K562 (cell line): Measurements from ENCODE around the gene RNASET2. TPM values are rescaled to one million over a fixed set of nuclear protein-coding genes. Genes with fewer than 3 reads are reported as not detected.
A peak's percentile ranks its signal among the peaks of the same experiment; 100 is the strongest.

Source experiments
- ATAC-seq: fragments of 200-7000 bp; cut with Tn5 transposase; 3 replicates; pipeline ENCODE4 v1.9.1; 2020; ENCODE audit warnings: moderate library complexity
- BruUV-seq: library from RNA; stranded (reverse); fragments of 400-500 nt; replicated peaks from 2 replicates; lab custom pipeline; 2021; lab: Mats Ljungman, UMichigan
- CTCF ChIA-PET: fragments of 300-600 bp; formaldehyde crosslinking; extraction: SDS; loops from one replicate; lab custom pipeline; 2021; ENCODE audit warnings: low intra/inter-chr PET ratio; lab: Yijun Ruan, JAX
- POLR2A ChIA-PET: fragments of 300-600, 350-650 bp; sonication (Branson Sonifier 250); formaldehyde crosslinking; extraction: SDS; loops from one replicate; lab custom pipeline; 2021; ENCODE audit warnings: antibody characterized with exemption, inconsistent platforms; lab: Yijun Ruan, JAX
- DNase-seq, 4 experiments: peaks; one replicate each; pipeline versions ENCODE4 v3.0.0 to v3.0.0-alpha.2; 2011 to 2018; ENCODE audit warnings: low spot score in 3 of 4, mixed read lengths in 3 of 4; ENCODE audit errors: extremely low read depth in 1 of 4
- FAIRE-seq: peaks from 2 replicates; lab custom pipeline; 2011; peaks lifted over from hg19 to GRCh38; lab: Jason Lieb, UNC
- H2AFZ ChIP-seq: 2 replicates; pipeline ENCODE4 v1.6.0; 2011; ENCODE audit warnings: low read depth, low read length, control low read depth, inconsistent platforms
- H3K27ac ChIP-seq: fragments of 200-600 bp; 3 replicates; pipeline ENCODE4 v1.8.0; 2011; ENCODE audit warnings: low read depth, mild to moderate bottlenecking, control low read depth, inconsistent platforms, low read length, moderate library complexity, mixed read lengths; ENCODE audit errors: extremely low read depth
- H3K27me3 ChIP-seq, 2 experiments: fragments of 300-600 bp in 1 of 2; 2 replicates in 1 of 2; 3 replicates in 1 of 2; pipeline versions ENCODE4 v1.6.0 to v1.8.0; 2011; ENCODE audit warnings: inconsistent platforms in 2 of 2, low read length in 2 of 2, mild to moderate bottlenecking in 1 of 2, mixed read lengths in 1 of 2, moderate library complexity in 1 of 2; ENCODE audit not compliant: control insufficient read depth in 2 of 2, insufficient read depth in 2 of 2
- H3K36me3 ChIP-seq: fragments of 300-600 bp; 3 replicates; pipeline ENCODE4 v1.8.0; 2011; ENCODE audit warnings: mild to moderate bottlenecking, low read length, inconsistent platforms; ENCODE audit not compliant: control insufficient read depth, insufficient read depth
- H3K4me1 ChIP-seq, 2 experiments: fragments of 200-600 bp in 1 of 2; replicated peaks in 1 of 2; 2 replicates in 1 of 2; 3 replicates in 1 of 2; pipeline versions ENCODE4 v1.5.1 to v1.8.0; 2011; ENCODE audit warnings: inconsistent platforms in 2 of 2, low read length in 2 of 2, mild to moderate bottlenecking in 1 of 2, mixed read lengths in 1 of 2, moderate library complexity in 1 of 2; ENCODE audit not compliant: control insufficient read depth in 2 of 2, insufficient read depth in 2 of 2
- H3K4me2 ChIP-seq: 2 replicates; pipeline ENCODE4 v1.6.1; 2011; ENCODE audit warnings: low read length, control low read depth, inconsistent platforms, mixed read lengths; ENCODE audit not compliant: insufficient read depth
- H3K4me3 ChIP-seq: fragments of 200-600 bp; sonication (generic), shearing (Covaris generic); 2 replicates; pipeline ENCODE4 v1.5.1; 2016; ENCODE audit warnings: control low read depth, inconsistent platforms
- H3K79me2 ChIP-seq: fragments of 200-600 bp; 3 replicates; pipeline ENCODE4 v1.8.0; 2011; ENCODE audit warnings: low read length, inconsistent platforms; ENCODE audit not compliant: control insufficient read depth, insufficient read depth
- H3K9ac ChIP-seq, 2 experiments: 2 replicates each; pipeline versions ENCODE4 v1.6.0 to v1.6.1; 2011; ENCODE audit warnings: low read depth in 2 of 2, low read length in 2 of 2, control low read depth in 1 of 2, inconsistent platforms in 1 of 2, mild to moderate bottlenecking in 1 of 2, mixed read lengths in 1 of 2; ENCODE audit not compliant: insufficient read depth in 1 of 2
- H3K9me1 ChIP-seq: one replicate; pipeline ENCODE4 v1.6.0; 2011; ENCODE audit warnings: inconsistent platforms, mild to moderate bottlenecking, low read length, moderate library complexity; ENCODE audit not compliant: control insufficient read depth, insufficient read depth
- H3K9me3 ChIP-seq: replicated peaks from 2 replicates; pipeline ENCODE4 v1.5.1; 2011; ENCODE audit warnings: low read depth, low read length, inconsistent platforms; ENCODE audit not compliant: control insufficient read depth, insufficient read depth
- H4K20me1 ChIP-seq: replicated peaks from 2 replicates; pipeline ENCODE4 v1.6.1; 2011; ENCODE audit warnings: low read length, inconsistent platforms, mixed read lengths; ENCODE audit not compliant: control insufficient read depth, insufficient read depth
- CEBPG ChIP-seq, 3 experiments: fragments of 200-800 bp in 1 of 3; sonication (Bioruptor generic) in 1 of 3; sonication (generic) in 1 of 3; formaldehyde crosslinking in 1 of 3; IDR thresholded peaks in 2 of 3; conservative IDR thresholded peaks in 1 of 3; 2 replicates each; pipeline versions ENCODE4 v1.6.1 to v1.8.0; 2016 to 2022; ENCODE audit warnings: missing compliant biosample characterization in 2 of 3, missing genetic modification characterization in 2 of 3, mild to moderate bottlenecking in 1 of 3, missing genetic modification reagents in 1 of 3
- HDAC2 ChIP-seq: fragments of 450-650 bp; IDR thresholded peaks from 2 replicates; pipeline ENCODE4 v1.6.1; 2016; ENCODE audit warnings: mild to moderate bottlenecking
- KLF16 ChIP-seq: IDR thresholded peaks from 2 replicates; pipeline ENCODE4 v1.6.1; 2016; ENCODE audit warnings: antibody characterized with exemption
- POLR2H ChIP-seq: IDR thresholded peaks from 2 replicates; pipeline ENCODE4 v1.6.1; 2016; ENCODE audit warnings: missing genetic modification characterization, low read depth, mild to moderate bottlenecking, control low read depth, missing compliant biosample characterization, moderate library complexity
- ZNF174 ChIP-seq: fragments of 250-450 bp; sonication (Bioruptor Pico); IDR thresholded peaks from 2 replicates; pipeline ENCODE4 v1.4.0; 2020; ENCODE audit warnings: mild to moderate bottlenecking
- ZNF561 ChIP-seq: fragments of 450-650 bp; formaldehyde crosslinking; conservative IDR thresholded peaks from 2 replicates; pipeline ENCODE4 v1.4.0; 2020; ENCODE audit warnings: mild to moderate bottlenecking, moderate library complexity
- ZNF589 ChIP-seq: fragments of 200-800 bp; sonication (Bioruptor generic); IDR thresholded peaks from 2 replicates; pipeline ENCODE4 v1.6.1; 2016; ENCODE audit warnings: low read depth, missing genetic modification characterization, missing compliant biosample characterization
- WGBS: fragments of 100-300 bp; shearing (Covaris generic); methylation state at CpG from one replicate; pipeline ENCODE4 v1.1.6; 2016; ENCODE audit warnings: low coverage, mixed read lengths; ENCODE audit not compliant: insufficient coverage; ENCODE audit errors: missing lambda C conversion rate; 5-methylcytosine and 5-hydroxymethylcytosine counted together
- in situ Hi-C: fragments of 300-500 bp; cut with MboI; formaldehyde crosslinking; loops from 4 replicates; pipeline ENCODE4 v1.15.0; 2018; ENCODE audit warnings: inconsistent platforms, mixed read lengths
- intact Hi-C: fragments of 100-400 bp; cut with micrococcal nuclease; formaldehyde crosslinking; loops from 2 replicates; pipeline ENCODE4 v1.14.2; 2022
- polyA plus RNA-seq, 8 experiments: library from polyadenylated mRNA; depleted of rRNA in 4 of 8; stranded (reverse) in 5 of 8; unstranded in 3 of 8; fragments of >200 nt; fragmentation: Nextera tagmentation in 2 of 8; fragmentation: Illumina TruSeq in 1 of 8; extraction: Ambion mirVana in 2 of 8; extraction: Trizol in 1 of 8; gene quantifications; 2 replicates each; pipeline versions ENCODE4 v1.2.1 to v1.2.3, GENCODE V29; 2011 to 2014; ENCODE audit warnings: inconsistent platforms in 1 of 8, missing spikeins in 1 of 8
- total RNA-seq, 7 experiments: library from RNA; depleted of rRNA in 6 of 7; stranded (reverse); fragments of >200 nt in 6 of 7; fragmentation: Illumina TruSeq in 2 of 7; extraction: Trizol in 2 of 7; gene quantifications; 2 replicates each; pipeline versions ENCODE4 v1.2.1 to v1.2.3, GENCODE V29; 2011 to 2021; ENCODE audit warnings: low replicate concordance in 1 of 7
- TF ChIP-seq, protein P1 (sequence below): fragments of 450-650 bp; formaldehyde crosslinking; IDR thresholded peaks from 2 replicates; pipeline ENCODE4 v1.4.0; 2020; ENCODE audit warnings: mild to moderate bottlenecking, moderate library complexity
- TF ChIP-seq, protein P2 (sequence below): fragments of 450-650 bp; IDR thresholded peaks from 2 replicates; pipeline ENCODE4 v1.6.1; 2016; ENCODE audit warnings: low read depth, mild to moderate bottlenecking, moderate library complexity

Gene RNASET2
- total and polyA plus RNA-seq, 9 of the 15 experiments (the other 6 are each of a cell fraction or from before 2014, with no cell fraction given) = 7.4 to 141 (median 91.3) TPM

DNA sequence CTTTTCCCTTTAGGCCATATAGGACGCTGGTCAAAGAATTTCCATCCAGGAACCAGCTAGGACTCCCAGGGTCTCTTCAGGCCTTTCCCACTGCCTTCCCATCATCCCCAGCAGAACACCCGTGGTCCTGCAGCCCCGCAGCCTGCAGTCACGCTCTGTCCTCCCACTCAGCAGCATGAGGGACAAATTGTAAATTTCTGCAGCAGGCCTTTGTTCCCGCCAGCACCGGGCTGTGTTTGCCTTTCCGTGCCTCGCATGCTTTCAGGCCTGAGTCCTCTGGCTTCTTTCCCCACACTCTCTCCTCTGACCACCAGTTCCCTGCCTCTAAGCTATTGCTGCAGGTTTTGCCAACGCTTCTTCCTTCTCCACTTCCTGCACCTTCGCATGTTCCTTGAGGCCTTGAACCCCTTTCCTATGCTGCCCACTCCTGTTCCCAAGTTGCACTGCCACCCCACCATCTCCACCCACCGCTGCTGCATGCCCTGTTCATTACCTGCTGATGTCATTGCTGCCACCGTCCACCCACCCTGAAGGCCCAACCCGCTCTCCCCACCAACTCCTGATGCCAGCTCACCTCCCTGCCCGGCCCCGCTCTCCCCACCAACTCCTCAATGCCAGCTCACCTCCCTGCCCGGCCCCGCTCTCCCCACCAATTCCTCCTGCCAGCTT, 49.8 kb downstream of the RNASET2 start:
- POLR2A ChIA-PET = interaction anchor here (0.7 kb wide), 1 partner anchor 203 kb away, joined by 3 read pairs; no protein-coding TSS in a partner anchor

DNA sequence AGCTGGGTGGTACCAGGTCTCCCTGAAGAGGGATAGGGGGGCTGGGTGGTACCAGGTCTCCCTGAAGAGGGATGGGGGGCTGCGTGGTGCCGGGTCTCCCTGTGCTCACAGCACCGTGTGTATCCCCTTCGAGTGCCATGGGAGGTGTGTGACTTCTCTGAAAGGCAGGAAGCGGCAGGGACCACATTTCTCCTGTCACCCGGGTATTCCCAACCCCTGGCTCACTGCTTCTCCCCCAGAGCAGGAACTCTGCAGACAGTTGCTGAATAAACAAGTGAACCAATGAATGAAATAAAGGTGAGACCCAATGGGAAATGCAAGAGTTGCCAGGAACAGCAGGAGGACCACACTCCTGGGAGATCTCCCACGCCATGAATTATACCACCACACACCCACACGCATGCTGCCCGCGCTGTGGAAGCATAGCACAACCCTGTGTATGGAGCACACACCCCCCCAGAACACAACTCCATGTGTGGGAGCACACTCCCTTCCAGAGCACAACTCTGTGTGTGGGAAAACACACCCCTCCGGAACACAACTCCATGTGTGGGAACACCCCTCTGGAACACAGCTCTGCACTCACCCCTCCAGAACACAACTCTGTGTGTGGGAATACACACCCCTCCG, 50.7 kb downstream of the RNASET2 start:
- intact Hi-C loops = no loop called here
- DNase-seq (no peak), ATAC-seq (no peak), FAIRE-seq (no peak)
- BruUV-seq = no TSS peak
- Histone ChIP-seq H3K36me3 (no peaks in the 10 kb centered on the region), H2AFZ (no peak overlapping the region), H3K4me1 (peaks cover 5 to 9% of the 10 kb centered on the region in 2 experiments; a peak in 4 of 5 replicates), H3K9me1 (no peaks in the 10 kb centered on the region), H4K20me1 (no peaks in the 10 kb centered on the region), H3K27ac (no peak overlapping the region), H3K9me3 (no peaks in the 10 kb centered on the region), H3K4me3 (no peak overlapping the region), H3K79me2 (no peaks in the 10 kb centered on the region), H3K4me2 (no peak overlapping the region), H3K9ac (no peak overlapping the region), H3K27me3 (peaks cover 14 to 67% of the 10 kb centered on the region in 2 experiments; a peak in 4 of 5 replicates)
- POLR2A ChIA-PET = no interaction called here
- TF ChIP-seq POLR2H (tag) = no peak
- TF ChIP-seq, protein P1, sequence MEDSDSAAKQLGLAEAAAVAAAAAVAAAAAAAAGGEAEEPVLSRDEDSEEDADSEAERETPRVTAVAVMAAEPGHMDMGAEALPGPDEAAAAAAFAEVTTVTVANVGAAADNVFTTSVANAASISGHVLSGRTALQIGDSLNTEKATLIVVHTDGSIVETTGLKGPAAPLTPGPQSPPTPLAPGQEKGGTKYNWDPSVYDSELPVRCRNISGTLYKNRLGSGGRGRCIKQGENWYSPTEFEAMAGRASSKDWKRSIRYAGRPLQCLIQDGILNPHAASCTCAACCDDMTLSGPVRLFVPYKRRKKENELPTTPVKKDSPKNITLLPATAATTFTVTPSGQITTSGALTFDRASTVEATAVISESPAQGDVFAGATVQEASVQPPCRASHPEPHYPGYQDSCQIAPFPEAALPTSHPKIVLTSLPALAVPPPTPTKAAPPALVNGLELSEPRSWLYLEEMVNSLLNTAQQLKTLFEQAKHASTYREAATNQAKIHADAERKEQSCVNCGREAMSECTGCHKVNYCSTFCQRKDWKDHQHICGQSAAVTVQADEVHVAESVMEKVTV (CRISPR knock-in tag) = no peak
- no peak for TF ChIP-seq ZNF561
- TF ChIP-seq, protein P2, sequence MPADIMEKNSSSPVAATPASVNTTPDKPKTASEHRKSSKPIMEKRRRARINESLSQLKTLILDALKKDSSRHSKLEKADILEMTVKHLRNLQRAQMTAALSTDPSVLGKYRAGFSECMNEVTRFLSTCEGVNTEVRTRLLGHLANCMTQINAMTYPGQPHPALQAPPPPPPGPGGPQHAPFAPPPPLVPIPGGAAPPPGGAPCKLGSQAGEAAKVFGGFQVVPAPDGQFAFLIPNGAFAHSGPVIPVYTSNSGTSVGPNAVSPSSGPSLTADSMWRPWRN = no peak
- TF ChIP-seq CEBPG (CRISPR knock-in tag; IDR thresholded peaks at IDR 0.05) = no peak
- TF ChIP-seq CEBPG (tag; conservative IDR thresholded peaks at IDR 0.05 in 1 of 2, IDR thresholded peaks at IDR 0.05 in 1 of 2) = no peak
- TF ChIP-seq ZNF174 (CRISPR knock-in tag) = no peak
- no peak for TF ChIP-seq HDAC2
- WGBS = 24% methylated on average over 11 of the region's 12 CpGs
- in situ Hi-C loops = no loop called here
- CTCF ChIA-PET = no interaction called here

More for the DNA sequence above, 49.8 kb downstream of the RNASET2 start:
- Histone ChIP-seq H3K4me1 (peaks cover 9 to 13% of the 10 kb centered on the region in 2 experiments; a peak in 4 of 5 replicates), H3K27me3 (peaks cover 14 to 64% of the 10 kb centered on the region in 2 experiments; a peak in 4 of 5 replicates), H3K27ac (no peak overlapping the region), H3K4me2 (no peak overlapping the region), H3K9me1 (no peaks in the 10 kb centered on the region), H3K36me3 (no peaks in the 10 kb centered on the region)
- no peak for ATAC-seq
- intact Hi-C loops = no loop called here
- TF ChIP-seq KLF16 (no peak), ZNF589 (CRISPR knock-in tag) (0 out of 2 replicates have a peak, but pooled peaks have one; percentile 8)
- TF ChIP-seq, all 486 proteins: peak for 1
- BruUV-seq = no TSS peak
- in situ Hi-C loops = no loop called here
- no peak for DNase-seq
- no peaks in the 10 kb centered on the region for H4K20me1 ChIP-seq
- no peaks in the 10 kb centered on the region for H3K9me3 ChIP-seq
- CTCF ChIA-PET = no interaction called here
- FAIRE-seq = no peak
- 39% methylated on average over 17 of the region's 17 CpGs for WGBS
- H3K79me2 ChIP-seq = no peaks in the 10 kb centered on the region
- H3K4me3 ChIP-seq = no peak overlapping the region
- H3K9ac ChIP-seq = no peak overlapping the region
- peak overlapping the region; percentile 41; the same call in 1 of the 2 replicates for H2AFZ ChIP-seq
